Measurements from ENCODE around the gene ZMIZ1.

DNA sequence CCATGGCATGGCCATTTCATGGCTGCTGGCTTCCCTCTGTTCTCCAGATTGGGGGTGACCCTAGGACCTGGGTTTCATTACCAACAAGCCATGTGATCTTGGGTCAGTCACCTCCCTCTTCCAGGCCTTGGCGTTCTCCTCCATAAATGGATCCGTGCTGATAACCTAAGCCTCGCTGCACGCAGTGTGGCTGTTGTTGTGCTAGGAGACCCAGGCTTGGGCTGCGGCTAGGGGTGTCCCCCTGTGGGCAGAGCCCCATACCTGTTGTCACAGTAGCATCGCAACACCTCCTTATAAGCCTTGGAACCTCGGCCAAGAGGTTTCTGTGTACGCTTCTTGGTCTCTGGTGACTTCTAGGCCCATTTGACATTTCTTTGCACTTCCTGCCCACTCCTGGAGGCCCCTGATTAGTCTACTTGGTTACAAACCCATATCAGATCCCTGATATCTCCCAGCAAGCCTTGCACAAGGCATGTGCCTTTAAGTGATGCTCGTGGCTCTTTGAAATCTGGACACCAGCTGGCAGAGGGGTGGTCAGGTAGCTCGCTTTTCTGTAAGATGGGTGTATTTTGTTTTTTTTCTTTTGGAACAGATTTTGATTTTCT lies 23.6 kb downstream of the ZMIZ1 start:
- TF ChIP-seq, protein P1, sequence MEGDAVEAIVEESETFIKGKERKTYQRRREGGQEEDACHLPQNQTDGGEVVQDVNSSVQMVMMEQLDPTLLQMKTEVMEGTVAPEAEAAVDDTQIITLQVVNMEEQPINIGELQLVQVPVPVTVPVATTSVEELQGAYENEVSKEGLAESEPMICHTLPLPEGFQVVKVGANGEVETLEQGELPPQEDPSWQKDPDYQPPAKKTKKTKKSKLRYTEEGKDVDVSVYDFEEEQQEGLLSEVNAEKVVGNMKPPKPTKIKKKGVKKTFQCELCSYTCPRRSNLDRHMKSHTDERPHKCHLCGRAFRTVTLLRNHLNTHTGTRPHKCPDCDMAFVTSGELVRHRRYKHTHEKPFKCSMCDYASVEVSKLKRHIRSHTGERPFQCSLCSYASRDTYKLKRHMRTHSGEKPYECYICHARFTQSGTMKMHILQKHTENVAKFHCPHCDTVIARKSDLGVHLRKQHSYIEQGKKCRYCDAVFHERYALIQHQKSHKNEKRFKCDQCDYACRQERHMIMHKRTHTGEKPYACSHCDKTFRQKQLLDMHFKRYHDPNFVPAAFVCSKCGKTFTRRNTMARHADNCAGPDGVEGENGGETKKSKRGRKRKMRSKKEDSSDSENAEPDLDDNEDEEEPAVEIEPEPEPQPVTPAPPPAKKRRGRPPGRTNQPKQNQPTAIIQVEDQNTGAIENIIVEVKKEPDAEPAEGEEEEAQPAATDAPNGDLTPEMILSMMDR (IDR thresholded peaks at IDR 0.05), result no peak
- TF ChIP-seq EP300 (IDR thresholded peaks at IDR 0.05), result no peak
